CD4-positive, CD25-positive, alpha-beta regulatory T cell (primary cell): ENCODE results near the gene PPM1M. TPM values are rescaled to one million over a fixed set of nuclear protein-coding genes. Genes with fewer than 3 reads are reported as not detected.

Experiments
- ATAC-seq, 2 donors: fragments of 150-1000 bp; cut with Tn5 transposase; one replicate each; pipeline ENCODE4 v1.10.0; 2021; ENCODE audit warnings: low read depth in 2 of 2, moderate number of reproducible peaks in 2 of 2, moderate library complexity in 1 of 2
- DNase-seq, 3 donors: peaks; one replicate each; pipeline versions ENCODE4 v3.0.0 to v3.0.0-alpha.2; 2012 to 2022; ENCODE audit warnings: mixed read lengths in 1 of 3
- H3K27ac ChIP-seq: one replicate; pipeline ENCODE4 v1.7.0; 2013; ENCODE audit warnings: mild to moderate bottlenecking, low read length; ENCODE audit not compliant: insufficient read depth, poor library complexity, severe bottlenecking
- H3K27me3 ChIP-seq: one replicate; pipeline ENCODE4 v1.7.0; 2013; ENCODE audit warnings: low read length; ENCODE audit not compliant: control insufficient read depth, insufficient read depth
- H3K36me3 ChIP-seq: one replicate; pipeline ENCODE4 v1.7.0; 2013; ENCODE audit warnings: mild to moderate bottlenecking, low read length, moderate library complexity; ENCODE audit not compliant: control insufficient read depth, insufficient read depth
- H3K4me1 ChIP-seq: 2 replicates; pipeline ENCODE4 v1.7.0; 2013; ENCODE audit warnings: mild to moderate bottlenecking, low read length; ENCODE audit not compliant: insufficient read depth, control insufficient read depth, poor library complexity, severe bottlenecking
- H3K4me3 ChIP-seq: one replicate; pipeline ENCODE4 v1.7.0; 2013; ENCODE audit warnings: low read depth, mild to moderate bottlenecking, low read length, moderate library complexity
- H3K9me3 ChIP-seq, 2 experiments: 1 replicate in 1 of 2; 2 replicates in 1 of 2; pipeline ENCODE4 v1.7.0; 2013; ENCODE audit warnings: low read length in 2 of 2, mild to moderate bottlenecking in 1 of 2, moderate library complexity in 1 of 2; ENCODE audit not compliant: control insufficient read depth in 2 of 2
- H3K27ac Mint-ChIP-seq, 3 donors: one replicate each; pipeline ENCODE4 v1.8.0; 2020 to 2022; ENCODE audit warnings: mild to moderate bottlenecking in 3 of 3, mixed read lengths in 3 of 3, moderate library complexity in 2 of 3
- H3K27me3 Mint-ChIP-seq: one replicate; pipeline ENCODE4 v1.8.0; 2022; ENCODE audit warnings: mild to moderate bottlenecking, mixed read lengths
- H3K36me3 Mint-ChIP-seq: one replicate; pipeline ENCODE4 v1.8.0; 2020; ENCODE audit warnings: mixed read lengths
- H3K4me1 Mint-ChIP-seq, 4 donors: one replicate each; pipeline ENCODE4 v1.8.0; 2020 to 2022; ENCODE audit warnings: mixed read lengths in 4 of 4, mild to moderate bottlenecking in 1 of 4
- H3K4me3 Mint-ChIP-seq, 4 donors: one replicate each; pipeline ENCODE4 v1.8.0; 2020 to 2022; ENCODE audit warnings: mild to moderate bottlenecking in 4 of 4, mixed read lengths in 4 of 4, moderate library complexity in 3 of 4
- H3K9me3 Mint-ChIP-seq, 7 donors: one replicate each; pipeline ENCODE4 v1.8.0; 2020 to 2022; ENCODE audit warnings: mixed read lengths in 7 of 7, mild to moderate bottlenecking in 3 of 7, moderate library complexity in 2 of 7
- polyA plus RNA-seq, 4 donors: library from polyadenylated mRNA; unstranded; fragments of 300-500 nt; fragmentation: Illumina TruSeq; gene quantifications; one replicate each; pipeline ENCODE4 v1.2.3, GENCODE V29; 2021
- total RNA-seq: library from RNA; stranded (reverse); gene quantifications from one replicate; pipeline ENCODE4 v1.2.3, GENCODE V29; 2022

PPM1M gene
- total and polyA plus RNA-seq, 5 donors from 2014 or later, result 55.5 to 104 (median 78.4) TPM

- Mint-ChIP-seq H3K9me3 (peaks cover 0 to 1% (median 0%) of the 10 kb centered on the region in 7 donors), H3K4me1 (peaks cover 21 to 75% (median 47%) of the 10 kb centered on the region in 4 donors), H3K4me3 (peak overlapping the region; percentile 32 to 80 (median 76)), H3K36me3 (peaks cover 25% of the 10 kb centered on the region), H3K27ac (peak overlapping the region; percentile 62 to 98 (median 97)), H3K27me3 (no peaks in the 10 kb centered on the region)
- Histone ChIP-seq H3K4me1 (peaks cover 67% of the 10 kb centered on the region), H3K9me3 (no peaks in the 10 kb centered on the region), H3K4me3 (peak overlapping the region; percentile 56), H3K27ac (peak overlapping the region; percentile 66), H3K27me3 (no peaks in the 10 kb centered on the region), H3K36me3 (peaks cover 23% of the 10 kb centered on the region)
- ATAC-seq (no peak), DNase-seq (no peak)
These were observed 27.5 kb upstream of the PPM1M start for GRCh38 chr3:52218026-52218425.

- peak overlapping the region; percentile 67 for H3K27ac ChIP-seq
- ATAC-seq (peak in 1 of 2 donors; percentile 27), DNase-seq (peak in 1 of 3 donors; percentile 80)
- H3K27me3 ChIP-seq, result no peaks in the 10 kb centered on the region
- Mint-ChIP-seq H3K4me1 (peaks cover 21 to 79% (median 50%) of the 10 kb centered on the region in 4 donors), H3K4me3 (peak overlapping the region; percentile 65 to 80 (median 76)), H3K36me3 (peaks cover 21% of the 10 kb centered on the region), H3K27ac (peak overlapping the region; percentile 62 to 97 (median 86)), H3K9me3 (peaks cover 0 to 1% (median 0%) of the 10 kb centered on the region in 7 donors), H3K27me3 (no peaks in the 10 kb centered on the region)
- peaks cover 20% of the 10 kb centered on the region for H3K36me3 ChIP-seq
- H3K4me3 ChIP-seq, result peak overlapping the region; percentile 56
- peaks cover 72% of the 10 kb centered on the region for H3K4me1 ChIP-seq
- H3K9me3 ChIP-seq, result no peaks in the 10 kb centered on the region
These were observed 27.1 kb upstream of the PPM1M start for GRCh38 chr3:52218454-52218853.

GRCh38 chr3:52218937-52219650 lies 26.5 kb upstream of the PPM1M start:
- Mint-ChIP-seq H3K4me1 (peaks cover 21 to 85% (median 56%) of the 10 kb centered on the region in 4 donors), H3K27ac (peak overlapping the region; percentile 59 to 97 (median 67)), H3K27me3 (no peaks in the 10 kb centered on the region), H3K9me3 (peaks cover 0 to 1% (median 0%) of the 10 kb centered on the region in 7 donors), H3K36me3 (peaks cover 15% of the 10 kb centered on the region), H3K4me3 (peak overlapping the region; percentile 53 to 80 (median 72))
- H3K4me1 ChIP-seq, result peaks cover 77% of the 10 kb centered on the region
- no peaks in the 10 kb centered on the region for H3K27me3 ChIP-seq
- peak overlapping the region; percentile 67 for H3K27ac ChIP-seq
- no peak overlapping the region for H3K4me3 ChIP-seq
- no peak for DNase-seq
- no peaks in the 10 kb centered on the region for H3K9me3 ChIP-seq
- no peak for ATAC-seq
- peaks cover 14% of the 10 kb centered on the region for H3K36me3 ChIP-seq

DNA sequence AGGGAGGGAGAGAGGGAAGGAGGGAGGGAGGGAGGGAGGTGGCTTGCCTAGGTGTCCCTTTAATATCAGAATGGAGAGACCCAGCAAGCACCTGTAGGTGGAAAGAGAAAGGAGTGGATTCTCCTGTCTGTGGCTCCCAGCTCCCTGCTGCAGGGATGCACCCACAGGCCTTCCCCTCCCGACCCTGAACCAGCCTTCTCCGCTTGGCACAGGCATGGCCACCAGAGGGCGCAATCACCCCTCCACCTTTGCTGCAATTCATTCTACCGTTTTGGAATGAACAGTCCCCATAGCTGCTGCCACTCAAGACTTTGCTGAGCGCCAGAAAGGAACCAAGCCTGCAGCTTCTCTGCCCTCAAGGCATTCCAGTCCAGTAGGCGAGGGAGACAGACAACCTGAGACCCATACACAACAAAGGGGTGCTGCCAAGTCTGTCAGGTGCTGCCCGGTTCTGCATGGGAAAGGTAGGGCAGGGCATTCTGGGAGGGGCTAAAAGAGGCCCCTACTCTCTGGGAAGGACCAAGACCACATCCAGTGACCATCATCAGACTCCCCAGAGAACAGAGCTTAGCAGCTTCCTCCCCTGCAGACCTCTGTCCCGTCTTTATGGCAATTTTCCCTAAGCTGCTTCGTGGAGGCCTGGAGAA lies 25.1 kb upstream of the PPM1M start:
- H3K4me3 ChIP-seq, result no peak overlapping the region
- H3K9me3 Mint-ChIP-seq, result peaks cover 0 to 1% (median 0%) of the 10 kb centered on the region in 7 donors
- peak; percentile 70 to 87 (median 83) for DNase-seq
- no peaks in the 10 kb centered on the region for H3K27me3 ChIP-seq
- H3K4me3 Mint-ChIP-seq, result peak overlapping the region; percentile 66 to 96 (median 82)
- H3K27me3 Mint-ChIP-seq, result no peaks in the 10 kb centered on the region
- H3K27ac Mint-ChIP-seq, result peak overlapping the region; percentile 65 to 80 (median 73)
- H3K36me3 Mint-ChIP-seq, result peaks cover 4% of the 10 kb centered on the region
- H3K4me1 ChIP-seq, result peaks cover 81% of the 10 kb centered on the region
- H3K36me3 ChIP-seq, result peaks cover under 1% of the 10 kb centered on the region
- H3K9me3 ChIP-seq, result no peaks in the 10 kb centered on the region
- peak; percentile 59 to 63 for ATAC-seq
- peaks cover 17 to 90% (median 52%) of the 10 kb centered on the region in 4 donors for H3K4me1 Mint-ChIP-seq
- no peak overlapping the region for H3K27ac ChIP-seq

GRCh38 chr3:52221141-52221562 lies 24.4 kb upstream of the PPM1M start:
- no peaks in the 10 kb centered on the region for H3K27me3 ChIP-seq
- Mint-ChIP-seq H3K27me3 (no peaks in the 10 kb centered on the region), H3K4me1 (peaks cover 17 to 91% (median 53%) of the 10 kb centered on the region in 4 donors), H3K9me3 (peaks cover 0 to 1% (median 0%) of the 10 kb centered on the region in 7 donors), H3K4me3 (peak overlapping the region in 2 of 4 donors; percentile 84 to 85), H3K36me3 (no peaks in the 10 kb centered on the region), H3K27ac (peak overlapping the region in 2 of 3 donors; percentile 14 to 89)
- peaks cover 86% of the 10 kb centered on the region for H3K4me1 ChIP-seq
- H3K27ac ChIP-seq, result peak overlapping the region; percentile 68
- no peak overlapping the region for H3K4me3 ChIP-seq
- ATAC-seq (no peak), DNase-seq (no peak)
- no peaks in the 10 kb centered on the region for H3K36me3 ChIP-seq
- H3K9me3 ChIP-seq, result no peaks in the 10 kb centered on the region

DNA sequence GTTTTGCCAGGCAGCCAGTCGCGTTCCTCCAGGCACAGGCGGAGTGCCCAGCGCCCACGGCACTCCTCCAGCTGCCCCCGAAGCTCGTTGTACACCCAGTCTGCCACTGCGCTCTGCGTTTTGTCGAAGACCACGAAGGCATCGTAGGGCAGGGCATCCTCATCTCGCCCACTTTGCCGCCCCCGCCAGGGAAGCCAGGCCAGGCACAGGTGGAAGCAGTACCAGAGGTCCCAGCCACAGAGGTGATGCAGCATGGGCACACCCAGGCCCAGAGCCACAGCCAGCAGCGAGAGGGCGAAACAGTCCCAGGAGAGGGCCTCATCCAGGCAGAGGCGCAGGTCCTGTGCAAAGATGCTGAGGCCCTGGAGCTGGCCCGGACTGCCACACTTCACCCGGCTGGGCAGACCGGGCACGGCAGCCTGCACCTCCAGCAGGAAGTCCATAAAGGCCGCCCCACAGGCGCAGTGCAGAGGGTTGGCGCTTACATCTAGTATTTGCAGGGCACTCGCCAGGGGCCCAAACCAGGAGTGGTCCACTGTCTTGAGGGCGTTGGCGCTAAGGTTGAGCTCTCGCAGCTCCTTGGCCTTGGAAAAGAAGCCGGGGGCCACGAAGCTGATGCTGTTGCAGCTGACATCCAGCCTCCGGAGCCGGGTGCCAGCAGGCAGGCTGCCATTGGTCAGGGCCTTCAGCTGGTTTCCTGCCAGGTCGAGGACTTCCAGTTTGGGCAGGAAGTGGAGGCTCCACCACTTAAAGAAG lies 23.8 kb upstream of the PPM1M start:
- DNase-seq (peak; percentile 46 to 89 (median 75)), ATAC-seq (peak; percentile 65 to 71)
- Mint-ChIP-seq H3K9me3 (peaks cover 0 to 1% (median 0%) of the 10 kb centered on the region in 7 donors), H3K4me1 (peaks cover 14 to 93% (median 55%) of the 10 kb centered on the region in 4 donors), H3K36me3 (no peaks in the 10 kb centered on the region), H3K27ac (peak overlapping the region; percentile 76 to 89 (median 87)), H3K27me3 (no peaks in the 10 kb centered on the region), H3K4me3 (peak overlapping the region; percentile 84 to 92 (median 85))
- Histone ChIP-seq H3K27me3 (no peaks in the 10 kb centered on the region), H3K4me1 (peaks cover 86% of the 10 kb centered on the region), H3K36me3 (no peaks in the 10 kb centered on the region), H3K9me3 (no peaks in the 10 kb centered on the region), H3K4me3 (peak overlapping the region; percentile 53), H3K27ac (peak overlapping the region; percentile 68)
